ENCODE measurements around the gene ENO3.

The ENO3 gene

GRCh38 chr17:4967539-4968485 lies 16.9 kb downstream of the ENO3 start, which contains the start of gene SPAG7:
Gene SPAG7 (minus strand): TSS chr17:4967817. CDS start chr17:4967804, 13 bp downstream.
- Histone ChIP-seq H3K4me3 (ENCODE audit: low read depth, low read length) (peak within 1 kb of the TSS; percentile 89), H3K9ac (ENCODE audit: low read length) (peak within 1 kb of the TSS; percentile 94), H3K4me1 (ENCODE audit: control insufficient read depth, insufficient read depth, low read length) (peaks cover 31% of the 10 kb centered on the region), H3K27me3 (ENCODE audit: control insufficient read depth, insufficient read depth, low read length) (no peaks in the 10 kb centered on the region), H3K36me3 (ENCODE audit: control insufficient read depth, insufficient read depth, low read length) (peaks cover 9% of the 10 kb centered on the region), H3K27ac (ENCODE audit: low read depth, low read length) (peak within 1 kb of the TSS; percentile 92), H3K9me3 (ENCODE audit: control insufficient read depth, insufficient read depth, low read depth, low read length) (peaks cover 5% of the 10 kb centered on the region; the same call in 1 of the 2 replicates)

- Histone ChIP-seq H3K27me3 (ENCODE audit: control insufficient read depth, insufficient read depth, low read length) (no peaks in the 10 kb centered on the region), H3K9ac (ENCODE audit: low read length) (peak overlapping the region; percentile 94), H3K27ac (ENCODE audit: low read depth, low read length) (peak overlapping the region; percentile 92; the same call in 1 of the 2 replicates), H3K9me3 (ENCODE audit: control insufficient read depth, insufficient read depth, low read depth, low read length) (peaks cover 5% of the 10 kb centered on the region; the same call in 1 of the 2 replicates), H3K4me3 (ENCODE audit: low read depth, low read length) (peak overlapping the region; percentile 89), H3K4me1 (ENCODE audit: control insufficient read depth, insufficient read depth, low read length) (peaks cover 33% of the 10 kb centered on the region), H3K36me3 (ENCODE audit: control insufficient read depth, insufficient read depth, low read length) (peaks cover 9% of the 10 kb centered on the region)
Measured at GRCh38 chr17:4968486-4969046, 17.6 kb downstream of the ENO3 start.

- H3K9me3 ChIP-seq (ENCODE audit: control insufficient read depth, insufficient read depth, low read depth, low read length): peaks cover 5% of the 10 kb centered on the region; the same call in 1 of the 2 replicates
- H3K36me3 ChIP-seq (ENCODE audit: control insufficient read depth, insufficient read depth, low read length): peaks cover 9% of the 10 kb centered on the region
- H3K4me3 ChIP-seq (ENCODE audit: low read depth, low read length): peak overlapping the region; percentile 89
- H3K4me1 ChIP-seq (ENCODE audit: control insufficient read depth, insufficient read depth, low read length): peaks cover 33% of the 10 kb centered on the region
- peak overlapping the region; percentile 94 for H3K9ac ChIP-seq (ENCODE audit: low read length)
- peak overlapping the region; percentile 92; the same call in 1 of the 2 replicates for H3K27ac ChIP-seq (ENCODE audit: low read depth, low read length)
- H3K27me3 ChIP-seq (ENCODE audit: control insufficient read depth, insufficient read depth, low read length): peaks cover 1% of the 10 kb centered on the region; the same call in 1 of the 2 replicates
Measured at GRCh38 chr17:4969047-4969550, 18.2 kb downstream of the ENO3 start.

DNA sequence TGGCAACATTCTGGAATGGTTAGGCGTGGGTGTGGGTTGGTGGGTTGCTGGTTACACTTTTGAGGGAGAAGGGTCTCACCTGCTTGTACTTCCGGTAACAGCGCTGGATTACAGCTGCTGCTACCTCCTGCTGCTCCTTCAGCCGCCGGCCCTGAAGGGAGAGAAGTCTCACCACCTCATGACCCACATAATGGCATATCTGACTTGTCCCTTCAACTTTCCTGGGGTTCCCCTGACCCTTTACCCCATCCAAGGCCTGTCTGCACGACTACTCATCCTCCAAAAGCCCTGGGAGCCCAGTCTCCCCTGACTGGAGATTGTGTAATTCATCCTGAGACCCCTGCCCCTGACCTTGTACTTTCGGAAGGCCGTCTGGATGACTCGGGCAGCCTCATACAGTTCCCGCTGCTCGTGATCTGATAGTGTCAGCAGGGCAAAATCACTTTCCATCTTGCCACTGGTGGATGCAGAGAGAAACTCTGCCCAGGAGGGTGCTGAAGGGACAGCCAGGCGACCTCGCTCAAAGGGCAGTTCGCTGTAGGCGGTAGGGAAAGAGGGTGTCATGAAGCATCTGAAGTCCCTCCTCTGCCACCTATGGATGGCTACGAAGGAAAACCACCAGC lies 18.7 kb downstream of the ENO3 start:
- Histone ChIP-seq H3K4me3 (ENCODE audit: low read depth, low read length) (peak overlapping the region; percentile 89), H3K27ac (ENCODE audit: low read depth, low read length) (no peak overlapping the region; the same call in 1 of the 2 replicates), H3K9ac (ENCODE audit: low read length) (peak overlapping the region; percentile 94), H3K4me1 (ENCODE audit: control insufficient read depth, insufficient read depth, low read length) (peaks cover 33% of the 10 kb centered on the region), H3K9me3 (ENCODE audit: control insufficient read depth, insufficient read depth, low read depth, low read length) (peaks cover 5% of the 10 kb centered on the region; the same call in 1 of the 2 replicates), H3K27me3 (ENCODE audit: control insufficient read depth, insufficient read depth, low read length) (peaks cover 6% of the 10 kb centered on the region; the same call in 1 of the 2 replicates), H3K36me3 (ENCODE audit: control insufficient read depth, insufficient read depth, low read length) (peaks cover 9% of the 10 kb centered on the region)

DNA sequence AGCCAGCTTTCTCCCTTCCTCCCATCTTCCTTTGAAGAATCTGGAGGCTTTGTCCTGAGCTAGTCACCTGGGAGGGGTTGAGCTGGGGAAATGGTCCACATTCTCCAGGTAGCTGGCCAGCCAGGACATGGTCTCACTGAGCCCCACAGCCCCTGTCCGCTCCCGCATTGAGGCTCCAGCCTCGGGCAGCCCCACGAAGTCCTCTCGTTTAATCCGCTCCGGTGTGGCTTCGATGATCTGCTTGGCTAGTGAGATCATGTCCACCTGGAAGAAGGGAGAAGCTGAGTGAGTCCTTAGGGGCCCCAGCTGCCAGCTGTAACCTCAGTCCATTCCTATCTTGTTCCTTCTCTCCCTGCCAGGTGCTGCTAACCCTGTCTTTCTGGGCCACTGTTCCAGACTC lies 19.4 kb downstream of the ENO3 start:
- peak overlapping the region; percentile 94 for H3K9ac ChIP-seq (ENCODE audit: low read length)
- H3K27ac ChIP-seq (ENCODE audit: low read depth, low read length): no peak overlapping the region
- peaks cover 3% of the 10 kb centered on the region; the same call in 1 of the 2 replicates for H3K9me3 ChIP-seq (ENCODE audit: control insufficient read depth, insufficient read depth, low read depth, low read length)
- H3K4me3 ChIP-seq (ENCODE audit: low read depth, low read length): no peak overlapping the region
- H3K27me3 ChIP-seq (ENCODE audit: control insufficient read depth, insufficient read depth, low read length): peaks cover 12% of the 10 kb centered on the region; the same call in 1 of the 2 replicates
- peaks cover 33% of the 10 kb centered on the region for H3K4me1 ChIP-seq (ENCODE audit: control insufficient read depth, insufficient read depth, low read length)
- peaks cover 7% of the 10 kb centered on the region for H3K36me3 ChIP-seq (ENCODE audit: control insufficient read depth, insufficient read depth, low read length)

DNA sequence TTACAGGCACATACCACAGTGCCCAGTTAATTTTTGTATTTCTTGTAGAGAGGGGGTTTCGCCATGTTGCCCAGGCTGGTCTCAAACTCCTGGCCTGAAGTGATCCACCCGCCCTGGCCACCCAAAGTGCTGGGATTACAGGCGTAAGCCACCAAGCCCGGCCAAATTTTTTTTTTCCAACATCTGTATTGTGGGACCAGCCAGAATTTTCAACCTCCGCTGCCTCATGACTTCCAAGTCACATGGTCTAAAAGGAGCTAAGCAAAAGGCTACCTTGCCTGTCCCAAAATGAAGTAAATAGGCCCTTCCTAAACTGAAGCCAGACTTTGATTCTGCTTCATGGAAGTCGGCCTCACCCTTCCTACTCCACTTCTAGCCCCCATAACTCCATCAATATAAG lies 20.9 kb downstream of the ENO3 start:
- Histone ChIP-seq H3K9me3 (ENCODE audit: control insufficient read depth, insufficient read depth, low read depth, low read length) (no peaks in the 10 kb centered on the region), H3K27me3 (ENCODE audit: control insufficient read depth, insufficient read depth, low read length) (peaks cover 18% of the 10 kb centered on the region; the same call in 1 of the 2 replicates), H3K4me1 (ENCODE audit: control insufficient read depth, insufficient read depth, low read length) (peaks cover 26% of the 10 kb centered on the region), H3K36me3 (ENCODE audit: control insufficient read depth, insufficient read depth, low read length) (peaks cover under 1% of the 10 kb centered on the region; the same call in 1 of the 2 replicates), H3K27ac (ENCODE audit: low read depth, low read length) (no peak overlapping the region), H3K4me3 (ENCODE audit: low read depth, low read length) (no peak overlapping the region), H3K9ac (ENCODE audit: low read length) (no peak overlapping the region)

DNA sequence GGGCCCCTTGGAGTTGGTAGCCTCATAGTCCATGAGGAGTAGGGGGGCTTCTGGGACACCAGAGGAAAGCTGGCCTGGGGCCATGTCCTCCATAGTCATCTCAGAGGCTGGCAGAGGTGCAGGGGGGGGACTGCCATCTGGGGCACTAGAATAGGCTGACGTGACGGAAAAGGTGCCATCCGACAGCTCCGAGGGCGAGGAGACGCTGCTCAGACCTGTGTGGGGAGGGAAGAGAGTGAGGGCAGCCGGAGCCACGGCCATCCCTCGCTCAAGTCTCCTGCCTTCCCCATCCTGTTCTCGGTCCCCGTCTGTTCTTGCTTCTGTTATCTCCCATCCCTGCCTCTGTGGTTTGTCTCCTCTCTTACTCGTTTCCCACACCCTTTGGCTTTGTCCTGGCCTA lies 21.4 kb downstream of the ENO3 start:
- Histone ChIP-seq H3K4me3 (ENCODE audit: low read depth, low read length) (no peak overlapping the region), H3K36me3 (ENCODE audit: control insufficient read depth, insufficient read depth, low read length) (peaks cover 5% of the 10 kb centered on the region), H3K4me1 (ENCODE audit: control insufficient read depth, insufficient read depth, low read length) (peaks cover 26% of the 10 kb centered on the region), H3K9ac (ENCODE audit: low read length) (no peak overlapping the region), H3K27me3 (ENCODE audit: control insufficient read depth, insufficient read depth, low read length) (peaks cover 23% of the 10 kb centered on the region; the same call in 1 of the 2 replicates), H3K27ac (ENCODE audit: low read depth, low read length) (no peak overlapping the region), H3K9me3 (ENCODE audit: control insufficient read depth, insufficient read depth, low read depth, low read length) (no peaks in the 10 kb centered on the region)

- Histone ChIP-seq H3K9me3 (ENCODE audit: control insufficient read depth, insufficient read depth, low read depth, low read length) (no peaks in the 10 kb centered on the region), H3K4me3 (ENCODE audit: low read depth, low read length) (no peak overlapping the region), H3K27me3 (ENCODE audit: control insufficient read depth, insufficient read depth, low read length) (peaks cover 24% of the 10 kb centered on the region; the same call in 1 of the 2 replicates), H3K4me1 (ENCODE audit: control insufficient read depth, insufficient read depth, low read length) (peaks cover 26% of the 10 kb centered on the region), H3K9ac (ENCODE audit: low read length) (no peak overlapping the region), H3K27ac (ENCODE audit: low read depth, low read length) (no peak overlapping the region), H3K36me3 (ENCODE audit: control insufficient read depth, insufficient read depth, low read length) (peaks cover 8% of the 10 kb centered on the region)
Measured at GRCh38 chr17:4972752-4973151, 21.8 kb downstream of the ENO3 start.

- Histone ChIP-seq H3K4me3 (ENCODE audit: low read depth, low read length) (no peak overlapping the region), H3K9ac (ENCODE audit: low read length) (no peak overlapping the region), H3K4me1 (ENCODE audit: control insufficient read depth, insufficient read depth, low read length) (peaks cover 21% of the 10 kb centered on the region), H3K27ac (ENCODE audit: low read depth, low read length) (no peak overlapping the region), H3K27me3 (ENCODE audit: control insufficient read depth, insufficient read depth, low read length) (peaks cover 30% of the 10 kb centered on the region), H3K9me3 (ENCODE audit: control insufficient read depth, insufficient read depth, low read depth, low read length) (no peaks in the 10 kb centered on the region), H3K36me3 (ENCODE audit: control insufficient read depth, insufficient read depth, low read length) (peaks cover 14% of the 10 kb centered on the region)
Measured at GRCh38 chr17:4973256-4974114, 22.6 kb downstream of the ENO3 start.
